Prostate gland (tissue), 2 donors: ENCODE results near the gene ZNF839. TPM values are rescaled to one million over a fixed set of nuclear protein-coding genes. Genes with fewer than 3 reads are reported as not detected.

Experiments
- DNase-seq: peaks from one replicate; pipeline ENCODE4 v3.0.0-alpha.2; 2019; ENCODE audit warnings: low spot score
- H3K27ac ChIP-seq, 2 donors: fragments of 200-600 bp; sonication (generic); 2 replicates each; pipeline ENCODE4 v1.5.1; 2017 to 2019
- H3K27me3 ChIP-seq: fragments of 200-600 bp; sonication (generic); replicated peaks from 2 replicates; pipeline ENCODE4 v1.5.1; 2019; ENCODE audit not compliant: insufficient read depth
- H3K36me3 ChIP-seq, 2 donors: fragments of 200-600 bp; sonication (generic); 1 replicate in 1 of 2; 2 replicates in 1 of 2; pipeline versions ENCODE4 v1.5.1 to v1.8.1; 2017 to 2019
- H3K4me1 ChIP-seq: fragments of 200-600 bp; sonication (generic); replicated peaks from 2 replicates; pipeline ENCODE4 v1.5.1; 2019
- H3K4me3 ChIP-seq, 2 donors: fragments of 200-600 bp; sonication (generic); 2 replicates each; pipeline ENCODE4 v1.5.1; 2017 to 2019
- H3K9me3 ChIP-seq: fragments of 200-600 bp; sonication (generic); 2 replicates; pipeline ENCODE4 v1.5.1; 2017
- POLR2A ChIP-seq: fragments of 450-650 bp; IDR thresholded peaks from one replicate; pipeline ENCODE4 v1.6.1; 2016; ENCODE audit warnings: antibody characterized with exemption, mild to moderate bottlenecking
- POLR2AphosphoS5 ChIP-seq: sonication (generic); formaldehyde crosslinking; IDR thresholded peaks from one replicate; pipeline ENCODE4 v1.6.1; 2017; ENCODE audit warnings: antibody characterized with exemption
- WGBS: methylation state at CpG from one replicate; pipeline ENCODE4 v1.1.5; 2018; 5-methylcytosine and 5-hydroxymethylcytosine counted together
- intact Hi-C: fragments of 100-400 bp; cut with DNase I; formaldehyde crosslinking; loops from one replicate; pipeline ENCODE4 v1.14.2; 2022
- total RNA-seq, 2 donors: library from RNA; depleted of rRNA; stranded (reverse); fragments of >200 nt; gene quantifications; one replicate each; pipeline ENCODE4 v1.1.0, GENCODE V29; 2016
- TF ChIP-seq, protein P1 (sequence below), 4 experiments: fragments of 200-600 bp in 2 of 4; fragments of 450-650 bp in 2 of 4; sonication (generic) in 2 of 4; IDR thresholded peaks; 1 replicate in 3 of 4; 2 replicates in 1 of 4; pipeline ENCODE4 v1.5.1; 2016 to 2019; ENCODE audit warnings: antibody characterized with exemption in 4 of 4, mild to moderate bottlenecking in 2 of 4, moderate library complexity in 2 of 4

The ZNF839 gene
- total RNA-seq, 2 donors from 2014 or later = 11.7 to 33.8 TPM

DNA sequence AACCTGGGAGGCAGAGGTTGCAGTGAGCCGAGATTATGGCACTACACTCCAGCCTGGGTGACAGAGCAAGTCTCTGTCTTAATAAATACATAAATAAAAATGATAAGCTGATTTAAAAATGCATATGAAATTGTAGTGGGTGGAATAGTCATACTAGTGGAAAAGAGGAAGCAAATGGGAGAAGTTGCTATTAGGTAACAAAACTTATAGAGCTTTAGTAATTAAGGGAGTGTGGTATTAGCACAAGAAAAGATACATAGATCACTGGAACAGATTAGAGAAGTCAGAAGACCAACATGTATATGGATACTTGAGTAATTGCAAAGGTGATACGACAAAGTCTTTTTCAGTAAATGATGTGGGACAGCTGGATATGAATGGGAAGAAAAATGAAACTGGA, 69.7 kb downstream of the ZNF839 start:
- Histone ChIP-seq H3K4me1 (no peaks in the 10 kb centered on the region), H3K4me3 (no peak overlapping the region), H3K36me3 (no peaks in the 10 kb centered on the region), H3K27ac (no peak overlapping the region), H3K9me3 (no peaks in the 10 kb centered on the region), H3K27me3 (no peaks in the 10 kb centered on the region)
- no peak for TF ChIP-seq POLR2AphosphoS5
- TF ChIP-seq, protein P1, sequence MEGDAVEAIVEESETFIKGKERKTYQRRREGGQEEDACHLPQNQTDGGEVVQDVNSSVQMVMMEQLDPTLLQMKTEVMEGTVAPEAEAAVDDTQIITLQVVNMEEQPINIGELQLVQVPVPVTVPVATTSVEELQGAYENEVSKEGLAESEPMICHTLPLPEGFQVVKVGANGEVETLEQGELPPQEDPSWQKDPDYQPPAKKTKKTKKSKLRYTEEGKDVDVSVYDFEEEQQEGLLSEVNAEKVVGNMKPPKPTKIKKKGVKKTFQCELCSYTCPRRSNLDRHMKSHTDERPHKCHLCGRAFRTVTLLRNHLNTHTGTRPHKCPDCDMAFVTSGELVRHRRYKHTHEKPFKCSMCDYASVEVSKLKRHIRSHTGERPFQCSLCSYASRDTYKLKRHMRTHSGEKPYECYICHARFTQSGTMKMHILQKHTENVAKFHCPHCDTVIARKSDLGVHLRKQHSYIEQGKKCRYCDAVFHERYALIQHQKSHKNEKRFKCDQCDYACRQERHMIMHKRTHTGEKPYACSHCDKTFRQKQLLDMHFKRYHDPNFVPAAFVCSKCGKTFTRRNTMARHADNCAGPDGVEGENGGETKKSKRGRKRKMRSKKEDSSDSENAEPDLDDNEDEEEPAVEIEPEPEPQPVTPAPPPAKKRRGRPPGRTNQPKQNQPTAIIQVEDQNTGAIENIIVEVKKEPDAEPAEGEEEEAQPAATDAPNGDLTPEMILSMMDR (IDR thresholded peaks at IDR 0.05) = no peak
- no peak for TF ChIP-seq POLR2A
- 64% methylated on average over 2 of the region's 2 CpGs for WGBS
- intact Hi-C loops = no loop called here
- no peak for DNase-seq

DNA sequence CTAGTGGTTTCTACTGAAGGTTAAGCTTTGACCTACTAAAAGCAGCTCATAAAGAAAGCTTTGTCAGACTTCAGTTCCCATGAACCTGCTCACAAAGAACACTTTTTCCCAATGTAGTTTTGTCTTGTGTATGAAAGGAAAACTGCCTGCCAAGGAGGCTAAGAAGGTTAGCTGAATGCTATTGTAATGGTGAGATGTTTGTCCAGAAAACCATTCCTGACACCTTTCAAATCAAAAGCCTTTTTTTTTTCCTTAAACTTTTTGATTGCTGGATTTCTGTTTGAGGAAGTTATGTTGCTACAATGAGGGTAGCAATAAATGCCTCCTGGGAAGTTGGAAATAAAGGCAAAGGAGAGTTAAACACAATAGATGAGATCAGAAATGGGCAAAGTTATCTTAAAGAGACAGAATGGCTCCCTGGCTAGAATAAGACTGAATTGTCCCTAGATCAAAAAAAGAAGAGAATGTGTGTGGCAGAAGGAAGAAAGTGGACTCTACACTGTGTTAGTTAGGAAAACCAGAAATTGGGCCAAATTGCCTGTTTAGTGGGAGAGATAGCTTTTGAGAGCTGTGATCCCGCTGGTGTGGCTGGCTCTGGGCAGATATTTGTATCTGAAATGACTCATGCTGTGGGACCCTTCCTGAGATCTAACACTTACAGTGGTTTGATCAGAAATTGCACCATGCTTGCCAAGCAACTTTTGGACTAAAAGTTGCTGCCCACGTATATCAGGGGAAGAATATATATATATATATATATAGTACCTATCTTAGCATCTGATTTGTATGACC, 70.7 kb downstream of the ZNF839 start:
- Histone ChIP-seq H3K36me3 (no peaks in the 10 kb centered on the region), H3K4me1 (no peaks in the 10 kb centered on the region), H3K27ac (no peak overlapping the region), H3K27me3 (no peaks in the 10 kb centered on the region), H3K4me3 (no peak overlapping the region), H3K9me3 (no peaks in the 10 kb centered on the region)
- TF ChIP-seq POLR2A (no peak), POLR2AphosphoS5 (no peak)
- TF ChIP-seq, protein P1 (IDR thresholded peaks at IDR 0.05) = no peak
- DNase-seq = no peak
- 44% methylated on average over 2 of the region's 2 CpGs for WGBS
- intact Hi-C loops = no loop called here

Other genes with a start within 250 kb of the ZNF839 start
- gene HSP90AA1, start 232.7 kb upstream of the ZNF839 start, total RNA-seq = 100 to 1,000 TPM; 423 to 540 TPM
- 10 to 100 TPM; 36.6 to 38.6 TPM for gene WDR20, start 179.8 kb upstream of the ZNF839 start, total RNA-seq
- gene MOK, start 14.6 kb upstream of the ZNF839 start, total RNA-seq = 10 to 100 TPM; 17.8 to 95.5 TPM
- 10 to 100 TPM; 36.2 to 40.8 TPM for gene CINP, start 43.1 kb downstream of the ZNF839 start, total RNA-seq
- 10 to 100 TPM; 12.9 to 45.0 TPM for gene TECPR2, start 43.2 kb downstream of the ZNF839 start, total RNA-seq
- 10 to 100 TPM; 81.1 to 81.5 TPM for gene ANKRD9, start 190.0 kb downstream of the ZNF839 start, total RNA-seq